ENCODE measurements around the gene CROCC.

CROCC gene

GRCh38 chr1:17014671-17015567, 93.2 kb downstream of the CROCC start:
- DNase-seq: no peak

GRCh38 chr1:17016317-17016661, 94.6 kb downstream of the CROCC start:
- DNase-seq: no peak

GRCh38 chr1:17017435-17017834, 95.7 kb downstream of the CROCC start:
- no peak for DNase-seq

- no peak for DNase-seq
These were observed 97.1 kb downstream of the CROCC start for GRCh38 chr1:17018849-17019248.

- no peak for DNase-seq
These were observed 98.8 kb downstream of the CROCC start for GRCh38 chr1:17020502-17020901.

- DNase-seq: no peak
These were observed 100.2 kb downstream of the CROCC start for GRCh38 chr1:17021896-17022295.
